Measurements from ENCODE around the gene NT5C.

GRCh38 chr17:75082683-75083082 lies 48.9 kb downstream of the NT5C start:
- TF ChIP-seq GATA2 (IDR thresholded peaks at IDR 0.05; ENCODE audit: low read depth, low read length): no peak
- no peak for TF ChIP-seq GATA3 (IDR thresholded peaks at IDR 0.05; ENCODE audit: low read depth, low read length)

All from SH-SY5Y (cell line).